K562 (cell line): ENCODE measurements around the gene TGM1. TPM values are rescaled to one million over a fixed set of nuclear protein-coding genes. Genes with fewer than 3 reads are reported as not detected.

ENCODE experiments used
- ARNT ChIP-seq, 2 experiments: fragments of 450-650 bp; IDR thresholded peaks; 2 replicates each; pipeline ENCODE4 v1.6.1; 2016; ENCODE audit warnings: mild to moderate bottlenecking in 1 of 2
- E2F4 ChIP-seq: sonication (generic); formaldehyde crosslinking; IDR thresholded peaks from 2 replicates; pipeline ENCODE4 v1.8.0; 2022; ENCODE audit warnings: mild to moderate bottlenecking, low read depth, missing genetic modification reagents
- EP300 ChIP-seq: IDR thresholded peaks from 2 replicates; pipeline ENCODE4 v1.6.1; 2012; ENCODE audit warnings: low read length, improper control_type of control experiment
- ETS1 ChIP-seq: conservative IDR thresholded peaks from 2 replicates; pipeline ENCODE4 v1.6.1; 2011; ENCODE audit warnings: low read depth, mild to moderate bottlenecking, low read length; ENCODE audit not compliant: control insufficient read depth
- FOXO4 ChIP-seq: fragments of 450-650 bp; formaldehyde crosslinking; IDR thresholded peaks from 2 replicates; pipeline ENCODE4 v1.4.0; 2020; ENCODE audit warnings: mild to moderate bottlenecking, moderate library complexity
- ILF3 ChIP-seq: fragments of 450-650 bp; IDR thresholded peaks from 2 replicates; pipeline ENCODE4 v1.6.1; 2018; ENCODE audit warnings: antibody characterized with exemption, mild to moderate bottlenecking, moderate library complexity, borderline replicate concordance
- KLF6 ChIP-seq: fragments of 250-450 bp; sonication (Bioruptor Pico); IDR thresholded peaks from 2 replicates; pipeline ENCODE4 v1.4.0; 2020; ENCODE audit warnings: mild to moderate bottlenecking, moderate library complexity, borderline replicate concordance
- THRAP3 ChIP-seq: fragments of 450-650 bp; IDR thresholded peaks from 2 replicates; pipeline ENCODE4 v1.6.1; 2016; ENCODE audit warnings: mild to moderate bottlenecking, inconsistent platforms, borderline replicate concordance
- ZFX ChIP-seq: sonication (generic); formaldehyde crosslinking; IDR thresholded peaks from 2 replicates; pipeline ENCODE4 v1.8.0; 2022; ENCODE audit warnings: mild to moderate bottlenecking, missing genetic modification reagents, moderate library complexity
- ZNF324 ChIP-seq: fragments of 250-450 bp; sonication (Bioruptor Pico); IDR thresholded peaks from 2 replicates; pipeline ENCODE4 v1.4.0; 2020; ENCODE audit warnings: mild to moderate bottlenecking
- ZNF398 ChIP-seq: fragments of 250-450 bp; sonication (Bioruptor Pico); IDR thresholded peaks from 2 replicates; pipeline ENCODE4 v1.8.0; 2021; ENCODE audit warnings: moderate library complexity, mild to moderate bottlenecking, inconsistent platforms
- ZNF584 ChIP-seq: fragments of 200-800 bp; sonication (Bioruptor generic); IDR thresholded peaks from 2 replicates; pipeline ENCODE4 v1.6.1; 2016; ENCODE audit warnings: low read depth, mild to moderate bottlenecking, missing genetic modification characterization, missing compliant biosample characterization
- ZNF644 ChIP-seq: fragments of 200-800 bp; sonication (Bioruptor generic); IDR thresholded peaks from 2 replicates; pipeline ENCODE4 v1.6.1; 2016; ENCODE audit warnings: low read depth, missing genetic modification characterization, missing compliant biosample characterization
- polyA plus RNA-seq, 8 experiments: library from polyadenylated mRNA; depleted of rRNA in 4 of 8; stranded (reverse) in 5 of 8; unstranded in 3 of 8; fragments of >200 nt; fragmentation: Nextera tagmentation in 2 of 8; fragmentation: Illumina TruSeq in 1 of 8; extraction: Ambion mirVana in 2 of 8; extraction: Trizol in 1 of 8; gene quantifications; 2 replicates each; pipeline versions ENCODE4 v1.2.1 to v1.2.3, GENCODE V29; 2011 to 2014; ENCODE audit warnings: inconsistent platforms in 1 of 8, missing spikeins in 1 of 8
- total RNA-seq, 7 experiments: library from RNA; depleted of rRNA in 6 of 7; stranded (reverse); fragments of >200 nt in 6 of 7; fragmentation: Illumina TruSeq in 2 of 7; extraction: Trizol in 2 of 7; gene quantifications; 2 replicates each; pipeline versions ENCODE4 v1.2.1 to v1.2.3, GENCODE V29; 2011 to 2021; ENCODE audit warnings: low replicate concordance in 1 of 7
- TF ChIP-seq, protein P1 (sequence below): IDR thresholded peaks from 3 replicates; pipeline ENCODE4 v1.6.1; 2011; ENCODE audit warnings: borderline replicate concordance, mild to moderate bottlenecking, moderate library complexity; ENCODE audit not compliant: insufficient read length; ENCODE audit errors: extremely low read depth

The TGM1 gene
- total and polyA plus RNA-seq, 9 of the 15 experiments (the other 6 are each of a cell fraction or from before 2014, with no cell fraction given): 0.13 to 4.4 (median 0.88) TPM

DNA sequence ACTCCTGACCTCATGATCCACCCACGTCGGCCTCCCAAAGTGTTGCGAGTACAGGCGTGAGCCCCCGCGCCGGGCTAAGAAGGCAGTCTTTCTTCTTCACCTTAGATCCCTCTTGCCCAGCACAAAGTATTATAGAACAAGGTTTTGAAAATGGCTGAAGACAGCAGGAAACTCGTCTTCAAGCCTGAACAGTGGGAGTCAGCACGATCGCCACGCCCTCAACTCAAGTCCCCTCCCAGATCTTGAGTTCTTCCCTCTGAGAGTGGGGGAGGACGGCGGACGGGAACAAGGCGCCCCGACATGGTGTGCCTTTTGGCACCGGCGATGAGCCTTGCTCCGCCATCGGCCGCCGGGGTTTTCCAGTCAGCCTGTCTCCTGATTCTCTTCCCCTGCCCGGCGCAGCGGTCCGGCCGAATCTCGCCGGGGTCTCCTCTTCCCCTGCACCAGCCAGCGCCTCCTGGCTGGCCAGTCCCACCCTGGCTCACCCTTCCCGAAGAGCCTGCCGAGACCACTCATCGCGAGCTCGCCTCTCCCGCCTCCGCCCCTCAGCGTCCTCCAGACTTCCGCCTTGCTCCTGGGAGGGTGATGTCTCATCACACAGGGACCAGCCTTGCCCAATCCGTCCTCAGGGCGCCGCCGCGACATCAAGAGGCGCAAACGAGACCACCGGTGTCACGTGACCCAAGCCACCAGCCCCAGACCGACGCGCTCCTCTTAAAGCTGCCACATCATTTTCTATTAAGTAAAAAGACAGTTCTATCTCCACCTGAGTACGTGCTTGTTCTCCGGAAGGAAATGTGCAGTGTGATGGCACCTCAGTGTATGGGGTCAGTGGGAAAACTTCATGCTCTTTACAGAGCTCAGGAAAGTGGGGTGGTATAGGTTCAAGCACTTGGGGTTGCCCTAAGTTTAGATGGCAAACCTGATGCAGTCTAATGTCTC, 49.8 kb downstream of the TGM1 start, which contains the start of gene CHMP4A (continued):
- TF ChIP-seq, protein P1, sequence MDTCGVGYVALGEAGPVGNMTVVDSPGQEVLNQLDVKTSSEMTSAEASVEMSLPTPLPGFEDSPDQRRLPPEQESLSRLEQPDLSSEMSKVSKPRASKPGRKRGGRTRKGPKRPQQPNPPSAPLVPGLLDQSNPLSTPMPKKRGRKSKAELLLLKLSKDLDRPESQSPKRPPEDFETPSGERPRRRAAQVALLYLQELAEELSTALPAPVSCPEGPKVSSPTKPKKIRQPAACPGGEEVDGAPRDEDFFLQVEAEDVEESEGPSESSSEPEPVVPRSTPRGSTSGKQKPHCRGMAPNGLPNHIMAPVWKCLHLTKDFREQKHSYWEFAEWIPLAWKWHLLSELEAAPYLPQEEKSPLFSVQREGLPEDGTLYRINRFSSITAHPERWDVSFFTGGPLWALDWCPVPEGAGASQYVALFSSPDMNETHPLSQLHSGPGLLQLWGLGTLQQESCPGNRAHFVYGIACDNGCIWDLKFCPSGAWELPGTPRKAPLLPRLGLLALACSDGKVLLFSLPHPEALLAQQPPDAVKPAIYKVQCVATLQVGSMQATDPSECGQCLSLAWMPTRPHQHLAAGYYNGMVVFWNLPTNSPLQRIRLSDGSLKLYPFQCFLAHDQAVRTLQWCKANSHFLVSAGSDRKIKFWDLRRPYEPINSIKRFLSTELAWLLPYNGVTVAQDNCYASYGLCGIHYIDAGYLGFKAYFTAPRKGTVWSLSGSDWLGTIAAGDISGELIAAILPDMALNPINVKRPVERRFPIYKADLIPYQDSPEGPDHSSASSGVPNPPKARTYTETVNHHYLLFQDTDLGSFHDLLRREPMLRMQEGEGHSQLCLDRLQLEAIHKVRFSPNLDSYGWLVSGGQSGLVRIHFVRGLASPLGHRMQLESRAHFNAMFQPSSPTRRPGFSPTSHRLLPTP: no peak
- TF ChIP-seq ILF3 (no peak), EP300 (0 out of 2 replicates have a peak, but pooled peaks have one; percentile 8), ETS1 (no peak), ZNF584 (CRISPR knock-in tag) (no peak), ARNT (IDR thresholded peaks at IDR 0.05) (no peak), ZNF644 (tag) (no peak), KLF6 (CRISPR knock-in tag) (no peak), THRAP3 (no peak), E2F4 (CRISPR knock-in tag) (no peak), ZNF324 (CRISPR knock-in tag) (no peak), ZNF398 (no peak), FOXO4 (no peak), ZFX (CRISPR knock-in tag) (peak; percentile 21; the same call in 1 of the 2 replicates)
